HG03103 (cell line): Measurements from ENCODE around the gene GPATCH4.

Experiments used
- ATAC-seq: cut with Tn5 transposase; IDR thresholded peaks from one replicate; pipeline ENCODE4 v1.9.1; 2021; ENCODE audit warnings: low read depth; ENCODE audit not compliant: unreplicated experiment

GPATCH4 gene

DNA sequence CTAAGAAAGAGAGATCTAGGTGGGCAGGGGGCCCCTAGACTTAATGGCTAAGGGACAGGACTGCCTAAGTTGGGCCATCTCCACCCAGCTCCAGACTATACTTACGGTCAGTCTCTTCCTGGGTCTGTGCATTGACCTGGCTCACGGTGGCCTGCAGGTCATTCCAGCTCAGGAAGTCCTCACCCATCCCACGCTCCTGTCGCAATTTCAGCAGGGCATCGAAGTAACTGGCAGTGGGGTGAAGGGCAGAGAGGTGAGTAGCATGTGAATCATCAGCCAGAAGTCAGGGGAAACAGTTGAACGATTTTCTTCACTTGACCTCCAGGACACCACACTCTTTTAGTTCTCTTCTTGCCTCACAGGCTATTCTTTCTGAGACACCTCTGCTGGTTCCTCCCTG lies 49.4 kb downstream of the GPATCH4 start:
- ATAC-seq: no peak

DNA sequence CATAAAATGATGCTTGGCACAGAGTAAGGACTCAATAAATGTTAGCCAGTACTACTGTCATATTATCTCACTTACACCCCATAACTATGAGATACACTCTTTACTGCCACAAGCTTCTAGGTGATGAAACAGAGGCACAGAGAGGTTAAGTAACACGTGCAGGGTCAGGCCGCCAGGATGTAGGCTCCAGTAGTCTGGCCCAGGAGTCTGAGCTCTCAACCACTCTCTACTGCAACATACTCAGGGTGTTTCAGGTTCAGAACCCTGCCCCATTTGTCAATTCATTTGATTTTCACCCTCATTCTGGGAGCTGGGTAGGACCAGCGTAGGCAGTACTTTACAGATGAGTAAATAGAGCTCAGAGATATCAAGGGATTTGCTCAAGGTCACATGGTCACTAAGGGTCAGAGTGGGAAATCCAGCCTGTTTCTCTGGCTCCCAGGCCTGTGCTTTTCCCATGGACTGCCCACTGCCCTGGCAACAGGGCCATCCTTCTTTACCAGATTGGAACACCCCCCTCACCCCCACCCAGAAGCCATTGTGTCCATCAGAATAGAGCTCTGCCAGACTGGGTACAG lies 50.1 kb downstream of the GPATCH4 start:
- ATAC-seq: no peak

DNA sequence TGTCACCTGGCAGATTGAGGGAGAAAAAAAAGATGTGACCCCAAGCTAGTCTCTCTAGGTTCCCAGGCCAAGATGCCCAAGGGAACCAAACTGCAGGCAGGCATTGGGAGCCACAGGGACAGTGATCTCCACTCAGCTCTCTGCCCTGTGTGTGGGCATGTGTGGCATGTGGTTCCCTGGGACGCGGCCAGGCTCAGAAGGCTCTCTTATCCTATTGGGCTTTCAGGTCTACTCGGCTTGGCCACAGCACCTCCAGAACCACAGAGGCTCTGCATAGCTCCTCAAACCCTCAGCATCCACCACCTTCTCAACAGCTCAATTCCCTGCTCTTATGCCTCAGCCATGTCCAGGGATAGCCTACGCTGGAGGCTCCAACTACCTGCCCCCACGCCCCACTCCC lies 50.9 kb downstream of the GPATCH4 start:
- ATAC-seq: no peak

DNA sequence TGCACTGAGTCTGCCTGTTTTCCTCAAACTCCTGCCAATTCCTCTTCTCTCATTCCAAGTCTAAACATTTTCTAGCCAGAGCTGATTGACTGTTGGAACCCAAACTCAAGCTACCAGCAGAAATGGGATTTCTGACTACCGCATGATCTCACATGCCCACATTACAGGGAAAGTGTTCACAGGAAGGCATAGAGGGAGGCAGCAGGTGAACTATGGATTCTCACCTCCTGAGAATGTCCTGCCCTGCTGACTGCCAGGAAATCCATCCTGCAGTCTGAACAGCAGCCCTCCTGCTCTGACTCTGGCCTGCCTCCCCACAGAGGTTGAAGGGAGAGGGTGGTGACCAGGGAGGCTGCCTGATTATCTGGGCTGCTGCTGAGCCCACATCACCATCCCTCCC lies 51.4 kb downstream of the GPATCH4 start:
- ATAC-seq: no peak

DNA sequence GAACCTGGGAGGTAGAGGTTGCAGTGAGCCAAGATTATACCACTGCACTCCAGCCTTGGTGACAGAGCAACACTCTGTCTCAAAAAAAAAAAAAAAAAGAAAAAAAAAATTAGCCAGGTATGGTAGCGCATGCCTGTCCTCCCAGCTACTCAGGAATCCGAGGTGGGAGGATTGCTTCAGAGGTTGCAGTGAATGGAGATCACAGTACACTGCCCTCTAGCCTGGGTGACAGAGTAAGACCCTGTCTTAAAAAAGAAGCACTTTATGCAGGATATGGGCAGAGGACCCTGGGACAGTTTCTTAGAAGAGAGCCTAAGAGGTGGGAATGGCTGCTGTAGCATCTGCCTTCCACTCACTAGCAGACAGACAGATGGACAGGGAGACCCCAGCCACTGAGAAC lies 51.9 kb downstream of the GPATCH4 start:
- no peak for ATAC-seq

DNA sequence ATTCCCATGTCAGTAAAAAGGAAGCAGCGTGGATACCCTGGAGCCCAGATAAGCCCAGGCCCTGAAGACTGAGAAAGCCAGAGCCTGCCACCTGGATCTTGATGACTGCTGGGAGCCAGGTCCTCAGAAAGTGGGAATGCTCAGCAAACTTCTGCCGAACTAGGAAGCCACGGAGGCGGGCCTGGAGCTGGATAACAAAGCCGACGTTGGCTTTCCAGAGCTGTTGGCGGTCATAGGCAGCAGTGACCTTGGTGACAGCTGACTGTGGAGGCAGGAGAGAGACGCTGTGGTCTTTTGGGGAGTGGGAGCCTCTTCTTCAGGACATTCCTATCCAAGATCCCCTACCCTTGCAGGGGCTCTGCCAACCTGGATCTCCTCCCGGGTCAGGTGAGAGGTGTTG lies 53.3 kb downstream of the GPATCH4 start:
- no peak for ATAC-seq

DNA sequence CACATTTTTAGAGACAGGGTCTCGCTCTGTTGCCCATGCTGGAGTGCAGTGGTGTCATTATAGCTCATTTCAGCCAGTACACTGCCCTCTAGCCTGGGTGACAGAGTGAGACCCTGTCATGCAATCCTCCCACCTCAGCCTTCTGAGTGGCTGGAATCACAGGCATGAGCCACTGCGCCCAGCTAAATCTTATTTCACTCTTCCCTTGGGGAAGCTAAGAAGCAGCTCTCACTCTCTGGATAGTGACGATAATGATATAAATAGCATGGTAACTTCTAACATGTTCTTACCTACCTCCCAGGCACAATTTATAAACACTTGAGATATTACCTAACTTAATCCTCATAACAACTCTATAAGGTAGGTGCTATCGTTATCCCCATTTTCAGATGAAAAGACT lies 53.8 kb downstream of the GPATCH4 start:
- ATAC-seq: no peak

DNA sequence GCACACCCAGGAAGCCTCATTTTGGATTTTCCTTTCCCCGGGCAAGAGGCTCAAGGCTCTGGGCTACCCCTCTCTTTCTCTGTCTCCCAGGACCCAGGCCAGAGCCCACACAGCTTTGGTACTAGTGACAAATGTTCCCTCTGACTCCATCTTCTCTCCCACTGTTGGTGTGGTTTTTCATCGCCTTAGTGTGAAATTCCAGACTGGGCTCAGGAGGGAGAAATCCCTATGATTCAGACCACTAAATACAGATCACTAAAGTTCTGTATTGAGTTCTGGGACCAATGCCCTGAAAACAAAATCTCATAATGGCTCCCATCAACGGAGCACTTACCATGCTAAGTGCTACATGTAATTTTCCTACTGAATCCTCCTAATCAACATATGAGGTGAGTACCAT lies 55.0 kb downstream of the GPATCH4 start:
- ATAC-seq: no peak

DNA sequence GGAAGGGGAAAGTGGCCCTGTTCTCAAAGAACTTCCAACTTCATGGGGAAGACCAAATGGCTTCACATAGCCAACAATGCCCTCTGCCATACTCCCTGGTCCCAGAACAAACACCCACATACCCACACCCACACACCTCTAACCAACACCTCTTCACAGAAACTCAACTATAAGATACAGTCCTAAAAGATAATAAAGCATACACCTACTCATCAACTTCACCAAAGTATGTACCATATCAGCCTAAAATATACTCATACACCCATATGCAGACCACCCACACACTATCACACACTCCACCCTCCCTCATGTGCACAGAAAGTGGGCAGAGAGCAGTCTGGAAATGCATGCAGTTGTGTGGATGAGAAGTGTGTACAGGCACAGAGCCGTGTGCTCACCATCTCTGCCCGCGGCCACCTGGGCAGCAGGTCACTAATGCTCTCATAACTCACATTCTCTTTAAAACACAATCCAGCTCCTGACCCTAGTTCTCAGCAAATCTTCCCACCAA lies 56.6 kb downstream of the GPATCH4 start:
- no peak for ATAC-seq
